AG10803 (cell line): Measurements from ENCODE around the gene OXTR.

ENCODE experiments used
- DNase-seq: peaks from one replicate; pipeline ENCODE4 v3.0.0; 2010; ENCODE audit warnings: low read depth
- H3K4me3 ChIP-seq: 2 replicates; pipeline ENCODE4 v1.5.1; 2011; ENCODE audit warnings: mild to moderate bottlenecking, low read length, control low read depth
- CTCF ChIP-seq: conservative IDR thresholded peaks from 2 replicates; pipeline ENCODE4 v1.5.1; 2011; ENCODE audit warnings: mild to moderate bottlenecking, low read length, control low read depth, inconsistent platforms

The OXTR gene

GRCh38 chr3:8741581-8742261 is 27.7 kb downstream of the OXTR start:
- H3K4me3 ChIP-seq, result peak overlapping the region; percentile 17
- peak; percentile 79 for DNase-seq
- TF ChIP-seq CTCF, result no peak

- H3K4me3 ChIP-seq, result no peak overlapping the region
- DNase-seq, result peak; percentile 66
These were observed 29.5 kb downstream of the OXTR start for GRCh38 chr3:8739757-8740504.

GRCh38 chr3:8738639-8739038 is 30.8 kb downstream of the OXTR start:
- DNase-seq, result no peak

More at GRCh38 chr3:8739757-8740504, 29.5 kb downstream of the OXTR start:
- no peak for TF ChIP-seq CTCF

GRCh38 chr3:8737823-8738222 is 31.6 kb downstream of the OXTR start:
- DNase-seq, result no peak
- TF ChIP-seq CTCF, result no peak
- no peak overlapping the region for H3K4me3 ChIP-seq

More at GRCh38 chr3:8738639-8739038, 30.8 kb downstream of the OXTR start:
- H3K4me3 ChIP-seq, result no peak overlapping the region
- TF ChIP-seq CTCF, result no peak

GRCh38 chr3:8737301-8737700 is 32.1 kb downstream of the OXTR start:
- TF ChIP-seq CTCF, result no peak
- no peak for DNase-seq
- H3K4me3 ChIP-seq, result no peak overlapping the region

- H3K4me3 ChIP-seq, result no peak overlapping the region
- TF ChIP-seq CTCF, result no peak
- DNase-seq, result no peak
These were observed 33.0 kb downstream of the OXTR start for GRCh38 chr3:8736436-8736835.

- H3K4me3 ChIP-seq, result no peak overlapping the region
- no peak for TF ChIP-seq CTCF
- no peak for DNase-seq
These were observed 34.5 kb downstream of the OXTR start for GRCh38 chr3:8734908-8735307.
